Cardiac muscle cell (in vitro differentiated cells and primary cell): ENCODE data around the gene SCAMP2. TPM values are rescaled to one million over a fixed set of nuclear protein-coding genes. Genes with fewer than 3 reads are reported as not detected.

Source experiments
- DNase-seq, 2 donors: peaks; one replicate each; pipeline versions ENCODE4 v3.0.0 to v3.0.0-alpha.2; 2010 to 2017; ENCODE audit warnings: low read depth in 1 of 2, low spot score in 1 of 2
- H3K27ac ChIP-seq: fragments of 200-600 bp; sonication (generic); 2 replicates; pipeline ENCODE4 v1.5.1; 2016
- H3K27me3 ChIP-seq: fragments of 200-600 bp; sonication (generic); 2 replicates; pipeline ENCODE4 v1.6.0; 2016; ENCODE audit warnings: control low read depth
- H3K36me3 ChIP-seq: fragments of 200-600 bp; sonication (generic); 2 replicates; pipeline ENCODE4 v1.5.1; 2016; ENCODE audit warnings: control low read depth
- H3K4me1 ChIP-seq: fragments of 200-600 bp; sonication (generic); 2 replicates; pipeline ENCODE4 v1.8.1; 2017; ENCODE audit warnings: low read depth, mild to moderate bottlenecking, mixed run types
- H3K4me3 ChIP-seq: fragments of 200-600 bp; sonication (generic); 2 replicates; pipeline ENCODE4 v1.5.1; 2016; ENCODE audit warnings: mild to moderate bottlenecking
- H3K9me3 ChIP-seq: fragments of 200-600 bp; sonication (generic); 2 replicates; pipeline ENCODE4 v1.5.1; 2017; ENCODE audit warnings: low read depth, mild to moderate bottlenecking, control low read depth
- polyA plus RNA-seq: library from polyadenylated mRNA; unstranded; fragments of >200 nt; fragmentation: Nextera tagmentation; extraction: Ambion mirVana; gene quantifications from 2 replicates; pipeline ENCODE4 v1.2.1, GENCODE V29; 2016
- total RNA-seq: library from RNA; depleted of rRNA; stranded (reverse); fragments of >200 nt; gene quantifications from 2 replicates; pipeline ENCODE4 v1.2.3, GENCODE V29; 2016
- TF ChIP-seq, protein P1 (sequence below): IDR thresholded peaks from 2 replicates; pipeline ENCODE4 v1.5.1; 2012; ENCODE audit warnings: low read depth, mild to moderate bottlenecking, low read length

The SCAMP2 gene
- total and polyA plus RNA-seq, 2 experiments from 2014 or later = 52.3 to 115 TPM

DNA sequence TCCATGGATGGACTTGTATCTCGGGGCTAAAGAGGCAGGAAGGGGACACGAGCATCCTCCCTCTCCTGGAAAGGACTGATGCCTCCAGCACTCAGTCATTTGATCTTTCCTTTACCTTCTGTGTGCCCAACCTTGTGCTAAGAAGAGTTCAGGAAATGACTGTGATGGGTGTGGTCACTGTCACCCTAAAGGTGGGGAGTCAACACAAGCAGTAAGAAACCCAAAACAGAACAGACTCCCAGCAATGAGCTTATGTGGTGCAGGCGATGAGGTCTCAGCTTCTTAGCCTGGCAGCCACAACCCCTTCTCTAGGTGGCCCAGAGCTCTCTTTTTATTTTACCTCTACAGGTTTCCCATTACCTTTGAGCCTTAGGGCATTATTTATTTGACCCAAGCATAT is 20.5 kb upstream of the SCAMP2 start:
- Histone ChIP-seq H3K27ac (no peak overlapping the region), H3K9me3 (no peaks in the 10 kb centered on the region), H3K4me3 (no peak overlapping the region), H3K27me3 (no peaks in the 10 kb centered on the region), H3K4me1 (peaks cover 12% of the 10 kb centered on the region), H3K36me3 (peaks cover 5% of the 10 kb centered on the region)
- no peak for DNase-seq
- TF ChIP-seq, protein P1, sequence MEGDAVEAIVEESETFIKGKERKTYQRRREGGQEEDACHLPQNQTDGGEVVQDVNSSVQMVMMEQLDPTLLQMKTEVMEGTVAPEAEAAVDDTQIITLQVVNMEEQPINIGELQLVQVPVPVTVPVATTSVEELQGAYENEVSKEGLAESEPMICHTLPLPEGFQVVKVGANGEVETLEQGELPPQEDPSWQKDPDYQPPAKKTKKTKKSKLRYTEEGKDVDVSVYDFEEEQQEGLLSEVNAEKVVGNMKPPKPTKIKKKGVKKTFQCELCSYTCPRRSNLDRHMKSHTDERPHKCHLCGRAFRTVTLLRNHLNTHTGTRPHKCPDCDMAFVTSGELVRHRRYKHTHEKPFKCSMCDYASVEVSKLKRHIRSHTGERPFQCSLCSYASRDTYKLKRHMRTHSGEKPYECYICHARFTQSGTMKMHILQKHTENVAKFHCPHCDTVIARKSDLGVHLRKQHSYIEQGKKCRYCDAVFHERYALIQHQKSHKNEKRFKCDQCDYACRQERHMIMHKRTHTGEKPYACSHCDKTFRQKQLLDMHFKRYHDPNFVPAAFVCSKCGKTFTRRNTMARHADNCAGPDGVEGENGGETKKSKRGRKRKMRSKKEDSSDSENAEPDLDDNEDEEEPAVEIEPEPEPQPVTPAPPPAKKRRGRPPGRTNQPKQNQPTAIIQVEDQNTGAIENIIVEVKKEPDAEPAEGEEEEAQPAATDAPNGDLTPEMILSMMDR = no peak

DNA sequence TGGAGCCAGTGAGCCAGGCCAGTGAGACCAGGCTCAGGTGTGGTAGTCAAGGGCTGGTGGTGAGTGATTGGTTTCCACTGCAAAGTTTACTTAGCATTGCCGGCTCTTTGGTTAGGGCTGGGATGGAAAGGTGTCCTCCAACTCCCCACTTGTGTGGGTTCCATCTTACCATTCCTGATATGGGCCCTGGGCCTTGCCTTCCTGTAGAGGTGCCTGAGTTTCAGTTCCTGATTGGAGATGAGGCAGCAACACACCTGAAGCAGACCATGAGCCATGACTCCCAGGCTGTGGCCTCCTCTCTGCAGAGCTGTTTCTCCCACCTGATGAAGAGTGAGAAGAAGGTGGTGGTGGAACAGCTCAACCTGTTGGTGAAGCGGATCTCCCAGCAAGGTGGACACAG is 19.8 kb upstream of the SCAMP2 start:
- Histone ChIP-seq H3K27ac (no peak overlapping the region), H3K4me3 (no peak overlapping the region), H3K36me3 (peaks cover 5% of the 10 kb centered on the region), H3K4me1 (peaks cover 14% of the 10 kb centered on the region), H3K9me3 (no peaks in the 10 kb centered on the region), H3K27me3 (no peaks in the 10 kb centered on the region)
- no peak for DNase-seq
- TF ChIP-seq, protein P1 = no peak

DNA sequence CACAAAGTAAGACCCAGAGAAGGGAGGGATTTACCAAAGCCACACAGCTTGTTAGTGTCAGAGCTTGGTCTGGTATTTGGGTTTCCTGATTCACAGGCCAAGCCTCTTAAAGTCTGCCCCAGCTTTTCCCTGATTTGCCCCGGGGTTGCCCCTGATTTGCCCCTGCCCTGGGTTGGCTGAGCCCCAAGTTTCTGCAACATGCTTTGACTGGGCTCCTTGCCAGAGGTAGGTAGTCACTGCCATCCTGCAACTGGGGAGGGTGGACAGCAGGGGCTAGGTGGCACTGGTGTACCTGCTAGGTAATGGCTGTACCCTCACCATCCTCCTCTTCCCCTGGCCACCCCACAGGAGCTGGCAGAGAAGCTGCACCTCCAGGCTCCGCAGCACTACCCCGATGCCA is 19.1 kb upstream of the SCAMP2 start:
- Histone ChIP-seq H3K4me1 (peaks cover 14% of the 10 kb centered on the region), H3K9me3 (no peaks in the 10 kb centered on the region), H3K27me3 (no peaks in the 10 kb centered on the region), H3K4me3 (no peak overlapping the region), H3K27ac (no peak overlapping the region), H3K36me3 (peaks cover 5% of the 10 kb centered on the region)
- TF ChIP-seq, protein P1 = no peak
- DNase-seq = no peak

DNA sequence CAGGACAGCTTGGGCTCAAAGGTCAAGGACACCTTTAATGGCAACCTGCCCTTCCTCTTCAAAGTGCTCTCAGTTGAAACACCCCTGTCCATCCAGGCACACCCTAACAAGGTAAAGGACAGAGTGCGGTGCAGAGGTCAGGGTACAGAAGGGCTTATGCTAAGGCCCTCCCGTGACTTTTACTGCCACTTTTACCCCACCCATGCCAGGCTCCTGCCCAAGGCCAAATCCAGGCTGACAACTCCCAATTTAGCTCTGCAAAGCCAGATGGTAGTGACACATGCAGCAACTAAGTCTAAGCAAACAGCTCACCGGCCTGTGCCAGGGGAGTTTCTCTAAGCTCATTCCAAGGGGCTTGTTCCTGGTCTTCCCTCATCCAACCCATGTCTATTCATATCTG is 18.3 kb upstream of the SCAMP2 start:
- peaks cover 5% of the 10 kb centered on the region for H3K36me3 ChIP-seq
- no peak for DNase-seq
- no peak overlapping the region for H3K27ac ChIP-seq
- H3K4me1 ChIP-seq = peaks cover 14% of the 10 kb centered on the region
- no peak overlapping the region for H3K4me3 ChIP-seq
- TF ChIP-seq, protein P1 = no peak
- H3K27me3 ChIP-seq = no peaks in the 10 kb centered on the region
- H3K9me3 ChIP-seq = no peaks in the 10 kb centered on the region

DNA sequence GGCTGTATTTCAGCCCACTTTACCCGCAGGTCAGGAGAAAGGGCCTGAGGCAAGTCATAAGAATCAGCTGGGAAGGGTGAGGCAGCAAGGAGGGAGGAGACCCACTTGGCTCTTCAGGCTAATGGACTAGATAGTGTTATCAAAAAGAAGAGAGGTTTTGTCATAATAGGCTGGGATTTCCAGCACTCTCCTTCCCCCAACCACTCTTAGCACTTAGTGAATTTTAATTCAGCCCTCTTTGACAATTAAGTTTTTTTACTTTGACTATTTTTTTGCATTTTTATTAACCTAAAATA is 17.4 kb upstream of the SCAMP2 start:
- Histone ChIP-seq H3K27me3 (no peaks in the 10 kb centered on the region), H3K36me3 (peaks cover 5% of the 10 kb centered on the region), H3K27ac (peak overlapping the region; percentile 25), H3K9me3 (no peaks in the 10 kb centered on the region), H3K4me3 (peak overlapping the region; percentile 56), H3K4me1 (peaks cover 14% of the 10 kb centered on the region)
- no peak for DNase-seq
- TF ChIP-seq, protein P1 = no peak
